SU-DHL-6 (cell line): ENCODE data around the gene TIMP3.

Experiments
- EZH2phosphoT487 ChIP-seq: fragments of 200-600 bp; sonication (generic), shearing (Covaris generic); conservative IDR thresholded peaks from 2 replicates; pipeline ENCODE4 v1.6.1; 2018; ENCODE audit warnings: mild to moderate bottlenecking, antibody characterized with exemption, low read length, moderate library complexity, mixed read lengths
- TF ChIP-seq, protein P1 (sequence below): fragments of 200-600 bp; sonication (generic); IDR thresholded peaks from one replicate; pipeline ENCODE4 v1.5.1; 2017; ENCODE audit warnings: antibody characterized with exemption, mild to moderate bottlenecking, low read length, moderate library complexity; ENCODE audit not compliant: insufficient read depth, poor library complexity, severe bottlenecking

DNA sequence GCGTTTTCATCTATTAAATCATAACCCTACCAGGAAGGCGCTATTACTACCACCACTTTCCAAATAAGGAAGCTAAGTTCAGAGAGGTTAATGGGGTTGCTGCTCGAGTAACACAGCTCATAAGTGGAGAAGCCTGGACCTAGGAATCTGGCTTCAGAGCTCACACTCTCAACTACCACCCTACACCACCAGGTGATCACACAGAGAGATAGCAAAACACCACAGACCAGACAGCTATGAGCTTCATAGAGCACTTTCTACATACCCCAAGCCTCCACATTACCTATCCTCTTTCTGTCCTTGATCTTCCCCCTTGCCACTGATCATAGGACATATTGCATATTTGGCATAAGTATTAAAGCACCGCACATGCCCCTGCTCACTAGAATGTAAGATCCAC, 65.4 kb downstream of the TIMP3 start:
- TF ChIP-seq, protein P1, sequence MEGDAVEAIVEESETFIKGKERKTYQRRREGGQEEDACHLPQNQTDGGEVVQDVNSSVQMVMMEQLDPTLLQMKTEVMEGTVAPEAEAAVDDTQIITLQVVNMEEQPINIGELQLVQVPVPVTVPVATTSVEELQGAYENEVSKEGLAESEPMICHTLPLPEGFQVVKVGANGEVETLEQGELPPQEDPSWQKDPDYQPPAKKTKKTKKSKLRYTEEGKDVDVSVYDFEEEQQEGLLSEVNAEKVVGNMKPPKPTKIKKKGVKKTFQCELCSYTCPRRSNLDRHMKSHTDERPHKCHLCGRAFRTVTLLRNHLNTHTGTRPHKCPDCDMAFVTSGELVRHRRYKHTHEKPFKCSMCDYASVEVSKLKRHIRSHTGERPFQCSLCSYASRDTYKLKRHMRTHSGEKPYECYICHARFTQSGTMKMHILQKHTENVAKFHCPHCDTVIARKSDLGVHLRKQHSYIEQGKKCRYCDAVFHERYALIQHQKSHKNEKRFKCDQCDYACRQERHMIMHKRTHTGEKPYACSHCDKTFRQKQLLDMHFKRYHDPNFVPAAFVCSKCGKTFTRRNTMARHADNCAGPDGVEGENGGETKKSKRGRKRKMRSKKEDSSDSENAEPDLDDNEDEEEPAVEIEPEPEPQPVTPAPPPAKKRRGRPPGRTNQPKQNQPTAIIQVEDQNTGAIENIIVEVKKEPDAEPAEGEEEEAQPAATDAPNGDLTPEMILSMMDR: no peak
- no peak for TF ChIP-seq EZH2phosphoT487
